GM18505 (cell line): ENCODE data around the gene CLNK.

ENCODE experiments used
- ATAC-seq: cut with Tn5 transposase; IDR thresholded peaks from one replicate; pipeline ENCODE4 v1.9.1; 2021; ENCODE audit not compliant: unreplicated experiment
- POLR2A ChIP-seq: IDR thresholded peaks from 4 replicates; pipeline ENCODE4 v1.6.1; 2011; ENCODE audit warnings: borderline replicate concordance; ENCODE audit not compliant: insufficient read depth, insufficient read length; ENCODE audit errors: extremely low read depth

Gene CLNK

DNA sequence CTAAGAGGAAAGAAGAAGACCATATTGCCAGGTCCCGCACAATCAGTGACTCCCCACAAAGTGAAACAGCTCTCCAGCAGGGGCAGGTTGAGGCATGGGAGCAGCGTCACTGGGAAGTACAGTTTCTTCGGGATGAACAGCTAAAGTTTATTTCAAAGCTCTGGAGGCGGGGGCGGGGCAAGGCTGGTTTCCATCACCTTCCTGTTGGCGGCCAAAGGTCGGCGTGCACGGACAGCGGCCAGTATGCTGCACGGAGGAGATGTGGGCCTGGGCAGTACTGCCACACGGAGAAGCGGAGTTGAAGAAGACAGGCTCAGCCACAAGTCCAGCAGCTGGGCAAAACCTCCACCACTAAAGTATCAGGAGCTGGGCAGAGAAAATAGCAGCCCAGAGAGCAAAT lies 226.4 kb downstream of the CLNK start:
- ATAC-seq, result no peak
- no peak for TF ChIP-seq POLR2A

DNA sequence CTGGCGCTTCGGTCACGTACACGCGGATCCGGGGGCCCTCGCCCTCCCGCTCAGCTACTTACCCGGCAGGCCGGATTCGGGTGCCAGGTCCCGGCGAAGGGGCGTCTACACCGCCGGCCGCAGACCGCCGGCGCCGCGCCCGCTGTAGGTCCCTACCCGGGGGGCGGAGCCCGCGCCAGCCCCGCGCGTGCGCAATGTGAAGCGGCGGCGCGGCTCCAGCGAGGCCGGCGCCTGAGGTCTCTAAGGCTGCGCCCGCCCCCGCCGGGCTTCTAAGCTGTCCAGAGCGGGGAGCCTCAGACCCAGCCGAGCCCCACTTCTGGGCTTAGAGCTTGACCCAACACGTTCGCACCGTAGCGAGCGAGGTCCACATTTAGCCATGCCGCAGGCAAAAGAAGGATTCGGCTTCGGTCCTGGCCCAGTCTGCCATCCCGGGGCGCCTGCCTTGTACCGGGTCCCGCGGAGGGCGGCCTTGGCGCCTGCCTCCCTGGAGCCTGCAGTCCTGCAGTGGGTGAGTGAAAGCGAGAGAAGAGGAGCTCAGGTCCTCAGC lies 227.2 kb downstream of the CLNK start, which contains the start of gene ZNF518B:
Gene ZNF518B (minus strand): TSS at position 172 of the 547 bp plus-strand sequence. CDS start 11,098 bp downstream, outside the sequence.
- peak; percentile 65 for TF ChIP-seq POLR2A
- peak; percentile 73 for ATAC-seq

DNA sequence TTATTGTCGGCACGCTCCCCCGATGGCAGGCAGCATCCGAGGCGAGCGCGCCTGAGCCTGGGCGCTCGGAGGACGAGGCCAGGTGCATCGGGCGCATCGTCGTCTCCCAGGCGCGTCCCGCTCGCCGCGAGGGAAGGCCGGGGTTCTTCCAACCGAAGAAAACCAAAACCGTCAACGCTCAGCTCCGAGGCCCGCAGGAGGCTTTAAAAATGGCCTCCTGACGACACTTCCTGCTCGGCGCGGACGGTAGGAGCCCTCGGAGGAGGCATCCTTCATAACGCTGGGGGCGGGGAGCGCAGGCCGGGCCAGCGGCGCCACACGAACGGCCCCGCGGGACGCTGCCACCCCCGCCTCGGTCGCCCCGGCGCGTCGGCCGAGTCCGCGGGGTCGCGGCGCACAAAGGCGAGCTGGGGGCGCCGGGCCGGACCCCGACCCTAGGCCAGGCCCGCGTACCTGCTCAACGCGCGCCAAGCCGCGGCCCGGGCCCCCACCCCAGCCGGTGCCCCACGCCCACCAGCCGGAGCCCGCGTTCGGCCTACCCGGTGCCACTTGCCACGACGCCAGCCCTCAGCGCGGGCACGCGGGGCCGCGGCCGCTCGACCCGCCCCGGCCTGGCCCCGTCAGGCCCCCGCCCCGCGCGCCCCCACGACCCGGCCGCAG lies 227.8 kb downstream of the CLNK start:
- no peak for TF ChIP-seq POLR2A
- peak; percentile 60 for ATAC-seq

DNA sequence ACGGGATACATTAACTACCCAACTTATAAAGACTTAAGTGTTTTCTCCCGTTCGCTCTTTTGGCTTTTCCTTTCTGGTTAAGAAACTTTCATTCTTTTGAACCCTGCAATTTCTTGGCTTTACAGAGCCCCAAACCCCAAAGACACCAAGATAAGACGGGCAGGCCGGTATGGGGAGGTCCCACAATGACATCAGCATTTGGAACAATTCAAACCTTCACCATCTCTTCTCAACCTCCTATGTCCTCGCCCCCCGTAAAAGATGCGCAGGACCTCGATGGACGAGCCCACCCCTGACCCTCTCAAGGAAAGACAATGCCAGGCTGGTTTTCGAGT lies 228.3 kb downstream of the CLNK start:
- no peak for ATAC-seq
- TF ChIP-seq POLR2A, result no peak

DNA sequence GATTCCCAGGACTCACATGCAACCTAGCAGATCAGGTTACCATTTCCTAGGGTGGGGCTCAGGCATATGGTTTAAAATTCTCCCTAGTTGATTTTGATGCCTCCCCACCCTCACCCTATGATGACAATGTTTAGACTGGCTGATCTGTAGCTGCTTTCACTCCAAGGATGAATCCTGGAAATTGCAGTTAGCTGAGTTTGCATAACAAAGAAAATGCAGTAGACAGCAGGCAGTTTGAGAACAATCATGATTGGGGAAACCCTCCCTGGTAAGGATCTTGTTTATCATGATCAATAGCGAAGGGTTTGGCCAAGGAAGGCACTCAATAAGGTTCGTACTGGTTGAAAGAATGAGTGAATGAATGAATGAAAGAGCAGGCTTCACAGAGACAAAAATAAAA lies 229.4 kb downstream of the CLNK start:
- no peak for TF ChIP-seq POLR2A
- no peak for ATAC-seq

DNA sequence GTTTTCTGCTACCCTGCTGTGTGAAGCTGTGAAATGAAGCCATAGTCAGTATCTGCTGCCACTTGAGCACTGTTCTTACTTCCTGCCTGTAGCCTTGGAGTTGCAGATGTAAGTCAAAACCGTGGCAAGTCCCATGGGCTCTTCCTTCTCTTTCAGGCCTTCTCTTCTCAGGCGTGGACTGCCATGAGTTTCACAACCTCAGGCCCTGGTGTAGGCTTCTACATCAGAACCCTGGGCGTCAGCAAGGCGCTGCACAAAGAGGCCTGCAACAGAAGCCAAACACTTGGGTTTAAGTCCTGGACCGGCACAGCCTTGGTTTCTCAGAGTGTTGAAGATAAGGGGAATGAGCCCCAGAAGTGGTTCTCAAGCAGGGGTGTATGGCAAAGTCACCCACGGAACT lies 229.8 kb downstream of the CLNK start:
- ATAC-seq, result no peak
- no peak for TF ChIP-seq POLR2A

DNA sequence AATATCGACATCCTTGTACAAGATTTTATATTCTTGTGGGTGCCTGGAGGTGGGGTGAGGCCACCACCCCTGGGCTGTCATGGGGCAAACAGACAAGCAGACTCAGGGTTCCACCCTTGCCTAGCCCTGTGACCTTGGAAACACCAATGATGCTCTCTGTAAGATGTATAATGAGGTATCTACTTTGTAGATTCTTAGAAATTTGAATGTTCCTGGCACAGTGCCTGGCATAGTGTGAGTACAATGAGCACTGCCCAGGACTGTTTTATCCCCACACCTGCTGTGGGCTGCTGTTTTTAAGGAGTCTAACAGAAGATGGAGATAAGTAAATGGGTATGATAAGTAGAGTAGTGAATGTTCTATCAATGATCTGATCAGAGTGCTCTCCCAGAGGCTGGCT lies 230.4 kb downstream of the CLNK start:
- TF ChIP-seq POLR2A, result no peak
- ATAC-seq, result no peak

DNA sequence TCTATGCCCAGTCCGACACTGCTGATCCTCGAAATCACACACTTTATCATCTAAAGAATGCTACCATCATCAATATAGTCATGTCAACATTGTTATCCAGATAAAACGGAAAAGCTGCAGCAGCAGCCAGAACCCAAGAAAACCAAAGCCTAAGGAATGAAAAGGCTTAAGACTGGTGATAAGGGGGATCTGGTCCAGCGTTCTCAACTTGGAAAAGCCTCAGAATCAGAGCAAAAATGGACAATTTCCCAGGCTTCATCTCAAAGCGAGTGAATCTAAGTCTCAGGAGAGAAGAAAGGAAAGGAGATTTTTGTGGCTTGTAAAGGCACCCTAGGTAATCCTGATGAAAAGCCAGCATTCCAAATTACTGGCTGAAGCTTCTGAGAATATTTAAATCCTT lies 235.6 kb downstream of the CLNK start:
- ATAC-seq, result no peak
- TF ChIP-seq POLR2A, result no peak

DNA sequence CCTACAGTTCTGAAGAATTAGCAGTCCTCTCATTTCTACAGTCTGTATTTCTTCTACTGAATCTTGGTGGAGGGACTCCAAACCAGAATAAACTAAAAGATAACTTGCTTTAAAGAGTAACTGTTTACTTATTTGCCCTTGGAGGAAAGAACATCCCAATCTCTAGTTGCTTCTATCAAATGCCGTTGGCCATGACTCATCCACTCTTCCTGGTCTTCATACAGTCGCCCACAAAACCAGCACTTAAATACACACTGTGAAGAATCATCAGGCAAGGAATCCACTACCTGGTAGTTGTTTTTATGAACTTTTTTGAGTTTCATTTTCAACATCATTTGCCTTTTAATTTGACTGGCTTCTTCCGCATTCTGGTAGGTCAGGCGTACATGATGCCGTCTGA lies 241.6 kb downstream of the CLNK start:
- no peak for TF ChIP-seq POLR2A
- no peak for ATAC-seq

DNA sequence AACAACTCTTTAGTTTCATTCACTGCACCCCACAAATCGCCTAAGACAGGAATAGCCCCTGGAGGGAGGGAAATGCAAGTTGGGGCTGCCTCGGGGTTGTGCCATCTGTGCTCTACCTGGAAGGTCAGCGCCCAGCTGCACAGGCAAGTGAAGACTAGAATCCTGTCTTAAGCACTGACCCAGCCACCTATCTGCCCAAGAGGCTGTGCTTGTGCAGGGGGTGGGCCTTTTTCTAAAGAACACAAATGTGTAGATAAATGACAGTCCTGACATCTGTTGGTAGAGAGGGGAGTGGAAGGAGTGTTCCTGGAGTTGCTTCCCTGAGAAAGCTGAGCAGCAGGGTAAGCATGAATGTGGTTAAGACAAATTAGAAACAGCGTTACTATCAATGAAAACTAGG lies 243.1 kb downstream of the CLNK start:
- ATAC-seq, result no peak
- TF ChIP-seq POLR2A, result no peak

DNA sequence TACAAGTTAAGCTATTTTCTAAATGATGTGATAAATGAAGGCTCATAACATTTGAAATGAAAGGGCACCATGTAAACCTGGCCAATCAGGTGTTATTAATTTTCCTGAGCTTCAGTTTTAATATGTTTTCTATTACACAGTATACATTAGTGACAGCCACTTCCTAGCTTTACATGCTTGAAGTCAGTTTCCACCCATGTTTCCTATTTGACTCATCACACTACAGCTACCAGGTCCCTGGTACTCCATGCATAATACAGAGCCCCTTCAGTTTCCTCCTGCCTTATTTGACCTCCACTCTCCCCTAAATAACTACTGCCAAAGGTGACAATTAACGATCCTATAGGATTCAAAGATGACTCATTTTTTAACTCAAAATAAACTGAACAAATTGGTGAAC lies 245.6 kb downstream of the CLNK start:
- ATAC-seq, result no peak
- no peak for TF ChIP-seq POLR2A

DNA sequence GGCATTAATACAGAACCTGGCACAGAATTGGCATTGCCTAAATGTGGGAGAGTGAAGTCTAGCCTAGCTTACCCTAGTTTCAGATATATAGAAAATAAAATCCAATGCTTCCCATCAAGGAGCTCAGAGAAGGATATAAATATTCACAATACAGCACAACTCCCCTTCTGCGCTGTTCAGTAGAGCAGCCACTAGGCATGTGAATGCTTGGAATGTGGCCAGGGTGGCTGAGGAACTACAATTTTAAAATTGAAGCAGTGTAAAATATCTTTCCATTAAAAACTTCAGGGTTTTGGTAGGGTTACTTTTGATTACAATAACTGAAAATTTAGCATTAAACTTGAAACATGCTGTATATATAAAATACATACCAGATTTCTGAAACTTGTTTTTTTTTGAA lies 246.8 kb downstream of the CLNK start:
- TF ChIP-seq POLR2A, result no peak
- ATAC-seq, result no peak
